Measurements from ENCODE around the gene TM6SF1. TPM values are rescaled to one million over a fixed set of nuclear protein-coding genes. Genes with fewer than 3 reads are reported as not detected.

TM6SF1 gene
- total RNA-seq, 2 donors from 2014 or later = 0.62 to 1.5 TPM

- Histone ChIP-seq H3K27ac (no peak overlapping the region), H3K9me3 (no peaks in the 10 kb centered on the region), H3K4me3 (no peak overlapping the region), H3K4me1 (no peaks in the 10 kb centered on the region), H3K36me3 (no peaks in the 10 kb centered on the region), H3K27me3 (no peaks in the 10 kb centered on the region), H3K9ac (ENCODE audit: low read depth in 2 of 2, low read length in 2 of 2) (no peak overlapping the region)
- DNase-seq = no peak
- intact Hi-C loops (cut with DNase I) = no loop called here
- no peak for TF ChIP-seq CTCF (IDR thresholded peaks at IDR 0.05)
These were observed 11.5 kb downstream of the TM6SF1 start for GRCh38 chr15:83118968-83119367.

GRCh38 chr15:83119968-83120581 lies 12.6 kb downstream of the TM6SF1 start:
- DNase-seq = no peak
- H3K4me3 ChIP-seq = no peak overlapping the region
- no peaks in the 10 kb centered on the region for H3K9me3 ChIP-seq
- H3K27ac ChIP-seq = no peak overlapping the region
- H3K9ac ChIP-seq (ENCODE audit: low read depth in 2 of 2, low read length in 2 of 2) = no peak overlapping the region
- no peak for TF ChIP-seq CTCF (IDR thresholded peaks at IDR 0.05)
- H3K36me3 ChIP-seq = no peaks in the 10 kb centered on the region
- intact Hi-C loops (cut with DNase I) = no loop called here
- H3K4me1 ChIP-seq = no peaks in the 10 kb centered on the region
- H3K27me3 ChIP-seq = no peaks in the 10 kb centered on the region

GRCh38 chr15:83123529-83123928 lies 16.1 kb downstream of the TM6SF1 start:
- Histone ChIP-seq H3K27ac (no peak overlapping the region), H3K27me3 (no peaks in the 10 kb centered on the region), H3K36me3 (no peaks in the 10 kb centered on the region), H3K4me1 (no peaks in the 10 kb centered on the region), H3K4me3 (no peak overlapping the region), H3K9ac (ENCODE audit: low read depth in 2 of 2, low read length in 2 of 2) (no peak overlapping the region), H3K9me3 (no peaks in the 10 kb centered on the region)
- DNase-seq = no peak
- intact Hi-C loops (cut with DNase I) = no loop called here
- TF ChIP-seq CTCF (IDR thresholded peaks at IDR 0.05) = no peak

GRCh38 chr15:83127547-83128150 lies 20.2 kb downstream of the TM6SF1 start:
- no peaks in the 10 kb centered on the region for H3K9me3 ChIP-seq
- no peak for TF ChIP-seq CTCF (IDR thresholded peaks at IDR 0.05)
- no peak overlapping the region for H3K27ac ChIP-seq
- no peak for DNase-seq
- no peak overlapping the region for H3K9ac ChIP-seq (ENCODE audit: low read depth in 2 of 2, low read length in 2 of 2)
- intact Hi-C loops (cut with DNase I) = no loop called here
- H3K4me3 ChIP-seq = no peak overlapping the region
- H3K27me3 ChIP-seq = no peaks in the 10 kb centered on the region
- no peaks in the 10 kb centered on the region for H3K36me3 ChIP-seq
- H3K4me1 ChIP-seq = no peaks in the 10 kb centered on the region

- intact Hi-C loops (cut with DNase I) = no loop called here
- H3K4me3 ChIP-seq = no peak overlapping the region
- TF ChIP-seq CTCF (IDR thresholded peaks at IDR 0.05) = no peak
- no peaks in the 10 kb centered on the region for H3K27me3 ChIP-seq
- no peaks in the 10 kb centered on the region for H3K36me3 ChIP-seq
- no peak overlapping the region for H3K27ac ChIP-seq
- no peak for DNase-seq
- no peaks in the 10 kb centered on the region for H3K4me1 ChIP-seq
- H3K9ac ChIP-seq (ENCODE audit: low read depth in 2 of 2, low read length in 2 of 2) = no peak overlapping the region
- H3K9me3 ChIP-seq = no peaks in the 10 kb centered on the region
These were observed 22.3 kb downstream of the TM6SF1 start for GRCh38 chr15:83129791-83130190.
